Endothelial cell (in vitro differentiated cells): ENCODE measurements around the gene NUTM2F. TPM values are rescaled to one million over a fixed set of nuclear protein-coding genes. Genes with fewer than 3 reads are reported as not detected.
"Not testable (repeated sequence)": the region's sequence is repeated elsewhere in the genome, so short reads cannot be mapped to it uniquely, and the experiment has no call there.

Source experiments
- DNase-seq: peaks from one replicate; pipeline ENCODE4 v3.0.0; 2021; ENCODE audit warnings: low spot score
- H3K27ac Mint-ChIP-seq: one replicate; pipeline ENCODE4 v1.8.0; 2021; ENCODE audit warnings: mixed read lengths, inconsistent platforms; ENCODE audit not compliant: unreplicated experiment
- H3K27me3 Mint-ChIP-seq: one replicate; pipeline ENCODE4 v1.8.0; 2021; ENCODE audit warnings: mild to moderate bottlenecking, moderate library complexity, mixed read lengths, inconsistent platforms; ENCODE audit not compliant: unreplicated experiment
- H3K36me3 Mint-ChIP-seq: one replicate; pipeline ENCODE4 v1.8.0; 2021; ENCODE audit warnings: mild to moderate bottlenecking, low read depth, mixed read lengths, inconsistent platforms; ENCODE audit not compliant: unreplicated experiment
- H3K4me1 Mint-ChIP-seq: one replicate; pipeline ENCODE4 v1.8.0; 2021; ENCODE audit warnings: mild to moderate bottlenecking, mixed read lengths, inconsistent platforms; ENCODE audit not compliant: unreplicated experiment
- H3K4me3 Mint-ChIP-seq: one replicate; pipeline ENCODE4 v1.8.0; 2021; ENCODE audit warnings: mild to moderate bottlenecking, mixed read lengths, inconsistent platforms; ENCODE audit not compliant: unreplicated experiment
- H3K9me3 Mint-ChIP-seq: one replicate; pipeline ENCODE4 v1.8.0; 2021; ENCODE audit warnings: mixed read lengths, inconsistent platforms; ENCODE audit not compliant: unreplicated experiment
- total RNA-seq: library from RNA; stranded (reverse); fragmentation: NEBNext Ultra II Directional; extraction: Animal tissue kit (Norgen Biotek cat#: 25700); gene quantifications from one replicate; pipeline ENCODE4 v1.2.1, GENCODE V29; 2021; ENCODE audit not compliant: unreplicated experiment
- TF ChIP-seq, protein P1 (sequence below): fragments of 200-600 bp; sonication (generic); IDR thresholded peaks from one replicate; pipeline ENCODE4 v1.5.0; 2021; ENCODE audit warnings: antibody characterized with exemption; ENCODE audit not compliant: unreplicated experiment

Gene NUTM2F
- total RNA-seq, 1 donor from 2014 or later, result not detected

DNA sequence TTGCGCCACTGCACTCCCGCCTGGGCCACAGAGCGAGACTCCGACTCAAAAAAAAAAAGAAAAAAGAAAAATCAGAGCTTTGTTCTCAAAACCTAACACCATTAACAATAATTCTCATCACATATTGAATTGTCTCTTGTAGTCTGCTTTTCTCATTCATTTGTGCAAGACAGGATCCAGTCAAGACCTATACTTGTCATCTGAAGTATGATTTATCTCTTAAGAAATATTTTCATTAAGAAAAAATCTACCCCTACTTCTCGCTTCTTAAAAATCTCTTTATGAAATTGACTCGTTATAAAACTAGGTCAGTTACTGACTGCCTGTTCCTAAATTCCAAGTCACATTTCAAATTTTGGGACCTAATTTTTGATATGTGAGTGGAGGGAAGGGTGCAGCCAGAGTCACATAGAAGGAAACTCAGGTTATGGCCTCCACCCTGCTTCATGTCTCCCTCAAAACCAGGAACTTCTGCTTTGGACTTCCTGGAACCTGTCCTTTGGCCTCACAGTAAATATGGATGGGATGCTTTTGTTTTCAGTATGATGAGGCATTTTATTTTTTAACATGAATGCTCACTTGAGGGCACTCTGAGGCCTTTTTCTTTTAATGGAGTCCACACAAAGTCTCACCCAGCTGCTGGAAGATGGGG is 50.4 kb downstream of the NUTM2F start:
- peaks cover 44% of the 10 kb centered on the region for H3K36me3 Mint-ChIP-seq
- H3K9me3 Mint-ChIP-seq, result peaks cover 10% of the 10 kb centered on the region
- no peaks in the 10 kb centered on the region for H3K27me3 Mint-ChIP-seq
- no peak for DNase-seq
- no peak overlapping the region for H3K27ac Mint-ChIP-seq
- H3K4me1 Mint-ChIP-seq, result peaks cover 10% of the 10 kb centered on the region
- TF ChIP-seq, protein P1, sequence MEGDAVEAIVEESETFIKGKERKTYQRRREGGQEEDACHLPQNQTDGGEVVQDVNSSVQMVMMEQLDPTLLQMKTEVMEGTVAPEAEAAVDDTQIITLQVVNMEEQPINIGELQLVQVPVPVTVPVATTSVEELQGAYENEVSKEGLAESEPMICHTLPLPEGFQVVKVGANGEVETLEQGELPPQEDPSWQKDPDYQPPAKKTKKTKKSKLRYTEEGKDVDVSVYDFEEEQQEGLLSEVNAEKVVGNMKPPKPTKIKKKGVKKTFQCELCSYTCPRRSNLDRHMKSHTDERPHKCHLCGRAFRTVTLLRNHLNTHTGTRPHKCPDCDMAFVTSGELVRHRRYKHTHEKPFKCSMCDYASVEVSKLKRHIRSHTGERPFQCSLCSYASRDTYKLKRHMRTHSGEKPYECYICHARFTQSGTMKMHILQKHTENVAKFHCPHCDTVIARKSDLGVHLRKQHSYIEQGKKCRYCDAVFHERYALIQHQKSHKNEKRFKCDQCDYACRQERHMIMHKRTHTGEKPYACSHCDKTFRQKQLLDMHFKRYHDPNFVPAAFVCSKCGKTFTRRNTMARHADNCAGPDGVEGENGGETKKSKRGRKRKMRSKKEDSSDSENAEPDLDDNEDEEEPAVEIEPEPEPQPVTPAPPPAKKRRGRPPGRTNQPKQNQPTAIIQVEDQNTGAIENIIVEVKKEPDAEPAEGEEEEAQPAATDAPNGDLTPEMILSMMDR, result no peak
- H3K4me3 Mint-ChIP-seq, result no peak overlapping the region

DNA sequence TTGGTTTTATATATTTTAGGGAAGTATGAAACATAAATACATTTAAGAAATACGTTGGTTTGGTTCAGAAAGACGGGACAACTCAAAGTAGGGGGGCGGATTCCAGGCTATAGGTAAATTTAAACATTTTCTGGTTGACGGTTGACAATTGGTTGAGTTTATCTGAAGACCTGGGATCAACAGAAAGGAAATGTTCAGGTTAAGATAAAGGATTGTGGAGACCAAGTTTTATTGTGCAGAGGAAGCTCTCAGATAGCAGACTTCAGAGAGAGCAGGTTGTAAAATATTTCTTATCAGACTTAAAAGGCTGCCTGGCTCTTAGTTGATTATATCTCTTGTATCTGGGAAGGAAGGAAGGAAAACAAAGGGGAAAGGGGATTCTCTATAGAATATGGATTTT is 51.4 kb downstream of the NUTM2F start:
- Mint-ChIP-seq H3K9me3 (peaks cover 10% of the 10 kb centered on the region), H3K36me3 (peaks cover 40% of the 10 kb centered on the region), H3K27ac (peak overlapping the region; percentile 6)
- not testable (repeated sequence) for DNase-seq, H3K4me1 Mint-ChIP-seq, H3K4me3 Mint-ChIP-seq, H3K27me3 Mint-ChIP-seq

DNA sequence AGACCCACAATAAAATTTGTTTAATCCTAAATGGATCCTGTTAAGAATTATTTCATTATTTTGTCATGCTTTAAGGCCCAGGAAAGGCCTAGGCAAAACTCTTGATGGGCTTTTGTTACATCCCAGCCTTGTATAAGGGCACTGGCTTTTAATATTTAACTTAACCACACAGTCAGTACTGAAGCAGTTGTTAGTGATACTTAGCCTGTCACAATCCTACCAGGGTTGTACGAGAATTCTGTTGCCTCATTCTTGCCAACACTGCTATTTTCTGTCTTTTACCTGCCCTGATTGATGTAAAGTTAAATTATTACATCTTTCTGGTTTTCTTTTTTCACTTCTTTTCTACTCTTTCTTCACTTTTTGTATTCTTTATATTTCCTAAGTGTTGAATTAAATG is 58.4 kb downstream of the NUTM2F start:
- peaks cover 30% of the 10 kb centered on the region for H3K36me3 Mint-ChIP-seq
- TF ChIP-seq, protein P1, result no peak
- peaks cover 8% of the 10 kb centered on the region for H3K9me3 Mint-ChIP-seq
- no peak for DNase-seq
- no peak overlapping the region for H3K27ac Mint-ChIP-seq
- no peaks in the 10 kb centered on the region for H3K27me3 Mint-ChIP-seq
- H3K4me3 Mint-ChIP-seq, result no peak overlapping the region
- no peaks in the 10 kb centered on the region for H3K4me1 Mint-ChIP-seq

DNA sequence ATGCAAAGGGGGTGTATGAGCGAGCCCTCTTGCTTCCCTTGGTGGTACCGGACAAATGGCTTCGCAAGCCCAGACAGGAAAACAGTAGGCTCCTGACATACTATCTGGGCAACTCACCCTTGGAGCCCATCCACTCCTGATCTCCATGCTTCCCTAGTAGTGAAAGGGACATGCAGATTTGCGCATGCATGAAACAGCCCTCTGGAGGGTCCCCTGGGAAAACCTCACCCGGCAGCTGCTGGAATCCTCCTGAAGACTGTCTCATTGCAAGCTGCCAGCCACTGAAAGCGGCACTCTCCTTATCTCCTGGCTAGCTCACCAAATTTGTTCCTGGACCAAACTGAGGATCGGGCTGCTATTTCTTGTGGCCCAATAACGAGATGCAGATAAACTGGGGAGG is 59.2 kb downstream of the NUTM2F start:
- DNase-seq, result no peak
- no peaks in the 10 kb centered on the region for H3K4me1 Mint-ChIP-seq
- no peaks in the 10 kb centered on the region for H3K27me3 Mint-ChIP-seq
- peaks cover 8% of the 10 kb centered on the region for H3K9me3 Mint-ChIP-seq
- peaks cover 26% of the 10 kb centered on the region for H3K36me3 Mint-ChIP-seq
- H3K4me3 Mint-ChIP-seq, result no peak overlapping the region
- H3K27ac Mint-ChIP-seq, result no peak overlapping the region
- TF ChIP-seq, protein P1, result no peak

Other genes starting within 250 kb of the NUTM2F start
- 7.4 TPM for gene PTPDC1, start 244.2 kb downstream of the NUTM2F start, total RNA-seq
- 4.9 TPM for gene ZNF169, start 69.3 kb downstream of the NUTM2F start, total RNA-seq
- 1.3 TPM for gene PCAT7, start 226.4 kb upstream of the NUTM2F start, total RNA-seq